Trophoblast cell (in vitro differentiated cells and primary cell): ENCODE measurements around the gene RNF6.
"Not testable (repeated sequence)": the region's sequence is repeated elsewhere in the genome, so short reads cannot be mapped to it uniquely, and the experiment has no call there.

Experiments
- DNase-seq, 2 donors: peaks; one replicate each; pipeline ENCODE4 v3.0.0-alpha.2; 2016
- H2AFZ ChIP-seq: 2 replicates; pipeline ENCODE4 v1.6.1; 2013; ENCODE audit warnings: low read length, moderate library complexity, mild to moderate bottlenecking; ENCODE audit not compliant: insufficient read depth, poor library complexity
- H2AK5ac ChIP-seq: 2 replicates; pipeline ENCODE4 v1.6.1; 2013; ENCODE audit warnings: mild to moderate bottlenecking, low read length
- H2BK120ac ChIP-seq: 2 replicates; pipeline ENCODE4 v1.6.1; 2013; ENCODE audit warnings: low read length, mild to moderate bottlenecking, moderate library complexity; ENCODE audit not compliant: insufficient read depth, poor library complexity
- H2BK12ac ChIP-seq: 2 replicates; pipeline ENCODE4 v1.6.1; 2013; ENCODE audit warnings: mild to moderate bottlenecking, low read length, moderate library complexity
- H2BK5ac ChIP-seq: 2 replicates; pipeline ENCODE4 v1.6.1; 2013; ENCODE audit warnings: low read length, low read depth, moderate library complexity, mild to moderate bottlenecking; ENCODE audit not compliant: poor library complexity
- H3K14ac ChIP-seq: 2 replicates; pipeline ENCODE4 v1.6.1; 2013; ENCODE audit warnings: mild to moderate bottlenecking, low read length
- H3K18ac ChIP-seq: 2 replicates; pipeline ENCODE4 v1.6.1; 2013; ENCODE audit warnings: mild to moderate bottlenecking, low read length
- H3K23ac ChIP-seq: 2 replicates; pipeline ENCODE4 v1.6.1; 2013; ENCODE audit warnings: low read length
- H3K27ac ChIP-seq: 2 replicates; pipeline ENCODE4 v1.5.1; 2013; ENCODE audit warnings: low read depth, mild to moderate bottlenecking, inconsistent platforms, low read length, moderate library complexity
- H3K27me3 ChIP-seq: 2 replicates; pipeline ENCODE4 v1.6.1; 2013; ENCODE audit warnings: inconsistent platforms, mild to moderate bottlenecking, low read length, moderate library complexity; ENCODE audit not compliant: insufficient read depth
- H3K36me3 ChIP-seq, 2 experiments: 1 replicate in 1 of 2; 2 replicates in 1 of 2; pipeline ENCODE4 v1.6.1; 2013; ENCODE audit warnings: low read length in 2 of 2, mild to moderate bottlenecking in 2 of 2, moderate library complexity in 1 of 2; ENCODE audit not compliant: insufficient read depth in 2 of 2, control insufficient read depth in 1 of 2
- H3K4ac ChIP-seq: 2 replicates; pipeline ENCODE4 v1.6.1; 2013; ENCODE audit warnings: low read depth, mild to moderate bottlenecking, low read length, moderate library complexity
- H3K4me1 ChIP-seq, 2 experiments: 1 replicate in 1 of 2; 2 replicates in 1 of 2; pipeline ENCODE4 v1.6.1; 2013; ENCODE audit warnings: low read length in 2 of 2, mild to moderate bottlenecking in 2 of 2, moderate library complexity in 1 of 2; ENCODE audit not compliant: insufficient read depth in 2 of 2, control insufficient read depth in 1 of 2
- H3K4me2 ChIP-seq: 2 replicates; pipeline ENCODE4 v1.6.1; 2013; ENCODE audit warnings: inconsistent platforms, mild to moderate bottlenecking, low read length, moderate library complexity
- H3K4me3 ChIP-seq: 2 replicates; pipeline ENCODE4 v1.5.1; 2013; ENCODE audit warnings: mild to moderate bottlenecking, low read depth, low read length, inconsistent platforms
- H3K79me1 ChIP-seq: one replicate; pipeline ENCODE4 v1.6.1; 2013; ENCODE audit warnings: low read length
- H3K79me2 ChIP-seq: 2 replicates; pipeline ENCODE4 v1.6.1; 2013; ENCODE audit warnings: low read length, mild to moderate bottlenecking; ENCODE audit not compliant: control insufficient read depth, insufficient read depth, poor library complexity
- H3K9ac ChIP-seq: 2 replicates; pipeline ENCODE4 v1.6.1; 2013; ENCODE audit warnings: mild to moderate bottlenecking, low read length
- H3K9me3 ChIP-seq: 2 replicates; pipeline ENCODE4 v1.6.1; 2013; ENCODE audit warnings: low read depth, mild to moderate bottlenecking, control low read depth, inconsistent platforms, low read length; ENCODE audit not compliant: insufficient read depth
- H4K12ac ChIP-seq: 2 replicates; pipeline ENCODE4 v1.6.1; 2013; ENCODE audit warnings: low read depth, mild to moderate bottlenecking, low read length, moderate library complexity
- H4K8ac ChIP-seq: 2 replicates; pipeline ENCODE4 v1.6.1; 2013; ENCODE audit warnings: low read depth, mild to moderate bottlenecking, low read length, moderate library complexity
- H4K91ac ChIP-seq: one replicate; pipeline ENCODE4 v1.6.1; 2013; ENCODE audit warnings: low read depth, mild to moderate bottlenecking, low read length, moderate library complexity
- WGBS: extraction: QIAGEN DNeasy Blood & Tissue Kit; methylation state at CpG from one replicate; pipeline ENCODE4 v1.1.7; 2013; ENCODE audit warnings: missing lambda C conversion rate; ENCODE audit not compliant: insufficient read length, insufficient coverage; ENCODE audit errors: extremely low coverage; 5-methylcytosine and 5-hydroxymethylcytosine counted together

RNF6 gene

DNA sequence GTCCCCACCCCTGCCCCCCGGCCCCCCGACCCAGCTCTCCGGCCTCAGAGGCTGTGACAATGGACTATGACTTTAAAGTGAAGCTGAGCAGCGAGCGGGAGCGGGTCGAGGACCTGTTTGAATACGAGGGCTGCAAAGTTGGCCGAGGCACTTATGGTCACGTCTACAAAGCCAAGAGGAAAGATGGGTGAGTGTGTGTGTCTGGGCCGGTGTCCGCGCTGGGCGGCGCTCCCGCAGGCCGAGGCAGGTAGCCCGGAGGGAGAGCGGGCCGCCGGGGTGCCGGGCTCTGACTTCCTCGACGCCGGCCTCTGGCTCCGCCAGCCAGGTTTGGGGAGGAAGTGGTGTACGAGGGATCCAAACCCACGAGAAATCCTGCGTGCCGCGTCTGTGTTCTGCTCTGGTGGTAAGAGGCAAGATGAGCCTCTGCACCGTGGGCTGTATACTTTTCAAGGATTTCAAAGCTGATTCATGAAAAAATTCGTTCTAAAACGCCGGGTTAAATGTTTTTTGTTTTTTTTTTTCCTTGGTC lies 32.5 kb upstream of the RNF6 start:
- Histone ChIP-seq H2AK5ac (no peak overlapping the region), H4K91ac (no peak overlapping the region), H2BK120ac (peak overlapping the region; percentile 99), H2BK5ac (no peak overlapping the region), H3K27ac (peak overlapping the region; percentile 94), H2AFZ (peak overlapping the region; percentile 23), H3K4me2 (peak overlapping the region; percentile 85), H3K79me1 (peaks cover 10% of the 10 kb centered on the region), H3K36me3 (no peaks in the 10 kb centered on the region), H3K9ac (peak overlapping the region; percentile 87), H3K4me3 (peak overlapping the region; percentile 95), H3K14ac (peak overlapping the region; percentile 5), H3K4me1 (no peaks in the 10 kb centered on the region), H3K79me2 (peaks cover 7% of the 10 kb centered on the region), H3K27me3 (no peaks in the 10 kb centered on the region), H3K9me3 (no peaks in the 10 kb centered on the region), H2BK12ac (no peak overlapping the region), H3K23ac (no peak overlapping the region), H4K12ac (no peak overlapping the region), H4K8ac (peak overlapping the region; percentile 11), H3K4ac (peak overlapping the region; percentile 70), H3K18ac (no peak overlapping the region)
- WGBS, result no CpG with 5 or more reads among the region's 35 CpGs
- peak; percentile 67 to 73 for DNase-seq

DNA sequence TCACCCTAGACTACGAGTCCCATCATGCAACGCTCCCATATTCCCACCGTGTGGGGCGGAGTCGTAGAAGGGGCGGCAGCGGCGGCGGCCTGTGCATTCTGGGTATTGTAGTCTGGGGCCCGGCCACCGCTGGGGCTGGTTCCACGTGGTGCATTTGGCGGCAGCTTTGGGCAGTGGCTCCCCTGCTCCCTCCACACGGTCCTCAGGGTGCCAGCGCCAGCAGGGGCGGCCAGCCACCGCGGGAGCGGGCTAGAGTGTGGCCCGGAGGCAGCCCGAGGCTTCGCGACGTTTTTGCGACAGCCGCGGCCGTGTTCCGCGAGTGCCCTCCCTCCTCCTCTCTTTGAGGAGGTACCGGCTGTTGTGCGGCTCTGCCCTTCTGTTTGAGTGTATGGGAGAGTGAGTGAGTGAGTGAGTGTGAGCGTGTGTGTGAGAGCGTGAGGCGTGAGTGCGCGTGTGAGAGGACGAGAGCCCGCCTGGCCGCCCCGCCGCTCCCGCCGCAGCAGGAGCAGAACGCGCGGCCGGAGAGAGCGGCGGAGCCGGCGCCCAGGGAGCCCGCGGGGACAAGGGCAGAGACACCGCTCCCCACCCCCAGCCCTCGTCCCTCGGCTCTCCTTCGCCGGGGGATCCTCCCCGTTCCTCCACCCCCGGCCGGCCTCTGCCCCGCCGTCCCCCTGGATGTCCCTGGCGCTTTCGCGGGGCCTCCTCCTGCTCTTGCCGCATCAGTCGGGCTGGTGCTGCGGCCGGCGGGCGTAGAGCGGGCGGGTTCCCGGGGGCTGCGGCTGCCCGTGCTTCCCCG lies 31.9 kb upstream of the RNF6 start, which contains the start of gene CDK8:
TSS of gene CDK8 (plus strand) at position 343 of the 796 bp plus-strand sequence. CDS start 513 bp downstream, outside the sequence.
- DNase-seq, result peak; percentile 83 to 92
- Histone ChIP-seq H3K9me3 (no peaks in the 10 kb centered on the region), H3K4ac (peak within 1 kb of the TSS; percentile 98), H3K79me1 (peaks cover 10% of the 10 kb centered on the region), H3K4me1 (no peaks in the 10 kb centered on the region), H2BK12ac (peak within 1 kb of the TSS; percentile 93), H2AK5ac (peak within 1 kb of the TSS; percentile 40), H3K27ac (peak within 1 kb of the TSS; percentile 94), H2BK5ac (peak within 1 kb of the TSS; percentile 99), H3K18ac (peak within 1 kb of the TSS; percentile 98), H3K9ac (peak within 1 kb of the TSS; percentile 94), H3K27me3 (no peaks in the 10 kb centered on the region), H2BK120ac (peak within 1 kb of the TSS; percentile 99), H3K23ac (no peak within 1 kb of the TSS), H3K79me2 (peaks cover 7% of the 10 kb centered on the region), H2AFZ (peak within 1 kb of the TSS; percentile 99), H4K8ac (peak within 1 kb of the TSS; percentile 100), H3K36me3 (no peaks in the 10 kb centered on the region), H4K91ac (peak within 1 kb of the TSS; percentile 93), H4K12ac (peak within 1 kb of the TSS; percentile 97), H3K4me3 (peak within 1 kb of the TSS; percentile 95), H3K14ac (peak within 1 kb of the TSS; percentile 99), H3K4me2 (peak within 1 kb of the TSS; percentile 85)
- no CpG with 5 or more reads among the region's 79 CpGs for WGBS

DNA sequence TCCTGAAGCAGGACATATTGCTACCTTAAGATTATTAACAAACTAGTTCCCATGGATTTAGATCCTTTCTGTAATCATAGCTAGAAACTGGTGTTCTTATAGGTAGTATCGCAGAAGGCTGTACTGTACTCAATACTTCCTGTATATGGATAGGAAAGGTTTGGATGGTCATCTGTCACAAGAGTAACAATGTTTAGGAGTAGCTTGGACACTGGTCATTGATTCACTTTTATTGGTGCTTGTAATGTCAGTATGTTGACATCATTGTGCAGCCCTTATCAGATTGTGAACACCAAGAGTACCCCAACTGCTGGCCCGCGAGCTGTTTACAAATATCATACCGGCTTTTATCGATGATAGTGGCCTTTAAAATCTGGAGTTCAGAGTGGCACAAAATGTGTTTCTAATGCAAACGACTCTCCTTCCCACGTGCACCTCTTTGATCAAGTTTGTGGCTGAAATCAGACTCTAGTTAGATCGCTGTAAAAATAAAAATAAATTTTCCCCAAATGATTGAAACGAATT lies 31.2 kb upstream of the RNF6 start:
- H3K36me3 ChIP-seq, result no peaks in the 10 kb centered on the region
- peak overlapping the region; percentile 62 for H3K4me2 ChIP-seq
- no peak overlapping the region for H3K9ac ChIP-seq
- H3K79me1 ChIP-seq, result peaks cover 10% of the 10 kb centered on the region
- no peaks in the 10 kb centered on the region for H3K27me3 ChIP-seq
- no peak overlapping the region for H3K18ac ChIP-seq
- no CpG with 5 or more reads among the region's 9 CpGs for WGBS
- no peak overlapping the region for H2BK120ac ChIP-seq
- H3K4me1 ChIP-seq, result no peaks in the 10 kb centered on the region
- H4K8ac ChIP-seq, result peak overlapping the region; percentile 65
- H2BK5ac ChIP-seq, result no peak overlapping the region
- no peak overlapping the region for H3K4ac ChIP-seq
- H4K91ac ChIP-seq, result no peak overlapping the region
- no peaks in the 10 kb centered on the region for H3K9me3 ChIP-seq
- H2BK12ac ChIP-seq, result no peak overlapping the region
- no peak overlapping the region for H2AK5ac ChIP-seq
- peak overlapping the region; percentile 99 for H2AFZ ChIP-seq
- H3K27ac ChIP-seq, result no peak overlapping the region
- no peak overlapping the region for H3K14ac ChIP-seq
- peaks cover 7% of the 10 kb centered on the region for H3K79me2 ChIP-seq
- no peak overlapping the region for H3K4me3 ChIP-seq
- no peak overlapping the region for H3K23ac ChIP-seq
- DNase-seq, result no peak
- no peak overlapping the region for H4K12ac ChIP-seq

DNA sequence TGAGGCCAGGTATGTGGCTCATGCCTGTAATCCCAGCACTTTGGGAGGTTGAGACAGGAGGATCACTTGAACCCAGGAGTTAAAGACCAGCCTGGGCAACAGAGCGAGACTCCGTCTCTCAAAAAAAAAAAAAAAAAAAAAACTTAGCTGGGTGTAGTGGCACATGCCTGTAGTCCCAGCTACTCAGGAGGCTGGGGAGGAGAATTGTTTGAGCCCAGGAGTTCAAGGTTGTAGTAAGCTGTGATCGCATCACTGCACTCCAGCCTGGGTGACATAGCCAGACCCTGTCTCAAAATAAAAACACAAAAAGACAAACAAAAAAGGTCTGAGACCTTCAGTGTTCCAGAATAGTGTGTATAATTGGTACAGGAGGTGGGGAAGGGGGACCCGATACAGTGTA lies 29.9 kb upstream of the RNF6 start:
- H2AFZ ChIP-seq, H3K9me3 ChIP-seq, H3K27ac ChIP-seq, H3K4ac ChIP-seq, H3K9ac ChIP-seq, H3K36me3 ChIP-seq, H3K18ac ChIP-seq, H4K12ac ChIP-seq, H4K8ac ChIP-seq, DNase-seq, H2BK5ac ChIP-seq, H3K4me3 ChIP-seq, H3K27me3 ChIP-seq, H3K23ac ChIP-seq, H3K14ac ChIP-seq, H2BK12ac ChIP-seq, H4K91ac ChIP-seq, H3K79me2 ChIP-seq, H3K4me1 ChIP-seq, H3K4me2 ChIP-seq, H2BK120ac ChIP-seq, H2AK5ac ChIP-seq: not testable (repeated sequence)
- no CpG with 5 or more reads among the region's 4 CpGs for WGBS
- H3K79me1 ChIP-seq, result peaks cover 10% of the 10 kb centered on the region
